HCT116 (cell line): ENCODE data around the gene HHAT. TPM values are rescaled to one million over a fixed set of nuclear protein-coding genes. Genes with fewer than 3 reads are reported as not detected.

ENCODE experiments used
- ATF3 ChIP-seq: IDR thresholded peaks from 2 replicates; pipeline ENCODE4 v1.6.1; 2012
- CTCF ChIP-seq, 3 experiments: fragments of 200-600 bp in 1 of 3; sonication (generic) in 1 of 3; IDR thresholded peaks in 2 of 3; conservative IDR thresholded peaks in 1 of 3; 2 replicates each; pipeline ENCODE4 v1.5.1; 2012 to 2017; ENCODE audit warnings: low read depth in 2 of 3, low read length in 2 of 3, antibody characterized with exemption in 1 of 3, borderline replicate concordance in 1 of 3, control low read depth in 1 of 3, mild to moderate bottlenecking in 1 of 3, mixed read lengths in 1 of 3, mixed run types in 1 of 3, moderate library complexity in 1 of 3; ENCODE audit not compliant: insufficient read depth in 1 of 3
- POLR2A ChIP-seq: IDR thresholded peaks from 2 replicates; pipeline ENCODE4 v1.7.0; 2011; ENCODE audit warnings: borderline replicate concordance; ENCODE audit not compliant: insufficient read depth, insufficient read length; ENCODE audit errors: extremely low read depth
- POLR2AphosphoS5 ChIP-seq: IDR thresholded peaks from 2 replicates; pipeline ENCODE4 v1.6.1; 2011; ENCODE audit warnings: mild to moderate bottlenecking, low read depth, low read length, moderate library complexity
- REST ChIP-seq: IDR thresholded peaks from 2 replicates; pipeline ENCODE4 v1.6.1; 2012; ENCODE audit warnings: low read depth
- SP1 ChIP-seq: IDR thresholded peaks from 2 replicates; pipeline ENCODE4 v1.6.1; 2012; ENCODE audit warnings: low read depth
- TCF7L2 ChIP-seq: IDR thresholded peaks from 2 replicates; pipeline ENCODE4 v1.7.0; 2011; ENCODE audit warnings: borderline replicate concordance, inconsistent platforms; ENCODE audit not compliant: insufficient read depth, insufficient read length; ENCODE audit errors: extremely low read depth
- total RNA-seq: library from RNA; stranded (reverse); gene quantifications from one replicate; pipeline ENCODE4 v1.2.1, GENCODE V29; 2021; ENCODE audit not compliant: unreplicated experiment

HHAT gene
- total RNA-seq, 1 experiment from 2014 or later = 2.7 TPM

- TF ChIP-seq REST = no peak
- no peak for TF ChIP-seq TCF7L2
- peak; percentile 76 to 99 (median 98) for TF ChIP-seq CTCF (IDR thresholded peaks at IDR 0.05 in 2 of 3, conservative IDR thresholded peaks at IDR 0.05 in 1 of 3; ENCODE audit: borderline replicate concordance in 1 of 3, insufficient read depth in 1 of 3, low read depth in 2 of 3, low read length in 2 of 3)
- peak; percentile 98 for TF ChIP-seq POLR2AphosphoS5
- TF ChIP-seq POLR2A = peak; percentile 100
- TF ChIP-seq ATF3 = no peak; the same call in 1 of the 2 replicates
- peak; percentile 77 for TF ChIP-seq SP1
Observed at GRCh38 chr1:210373878-210374599, 45.3 kb downstream of the HHAT start (continued).
